Measurements from ENCODE around the gene GCKR.

Gene GCKR

DNA sequence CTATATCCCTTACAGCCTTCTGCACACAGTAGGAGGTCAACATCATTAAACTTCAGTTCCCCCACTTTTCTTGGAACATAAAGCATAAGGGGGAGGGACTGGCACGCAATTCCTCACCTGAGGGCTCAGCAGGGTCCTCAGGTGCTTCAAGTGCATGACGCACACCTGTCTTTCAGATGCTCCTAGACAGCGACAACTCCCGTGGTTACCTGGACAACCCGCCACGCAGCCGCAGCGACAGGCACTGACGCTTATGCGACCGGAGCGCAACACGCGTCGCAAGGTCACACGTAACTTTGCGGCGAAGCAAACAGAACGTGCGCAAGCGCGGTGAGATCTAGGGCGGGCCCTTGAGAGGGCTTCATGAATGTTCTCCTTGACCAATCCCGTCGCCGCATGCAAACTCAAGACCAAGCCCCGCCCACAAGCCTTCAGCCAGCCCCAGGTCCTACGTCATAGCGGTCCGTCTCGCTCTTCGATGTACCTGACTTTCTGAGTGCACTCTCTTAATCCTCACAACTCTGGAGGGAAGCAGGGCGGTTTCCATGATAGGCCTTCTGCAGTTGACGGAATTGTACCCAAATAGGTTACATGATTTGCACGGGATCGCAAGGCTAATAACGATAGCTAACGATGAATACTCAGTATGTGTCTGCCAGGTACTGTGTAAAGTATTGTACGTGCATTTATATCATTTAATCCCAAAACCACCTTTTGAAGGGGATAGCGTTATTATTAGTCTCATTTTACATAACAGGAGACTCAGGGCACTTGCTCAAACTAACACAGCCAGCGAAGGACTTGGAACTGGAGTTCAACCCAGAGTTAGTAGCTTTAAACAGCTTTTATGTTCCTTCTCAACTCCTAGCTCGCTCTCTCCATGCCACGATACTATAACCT, 6.9 kb upstream of the GCKR start, which contains the start of gene IFT172:
IFT172 (minus strand) TSS at position 246 of the 900 bp plus-strand sequence; CDS start at position 156, 90 bp downstream.
- Histone ChIP-seq H3K4me3 (peak within 1 kb of the TSS; percentile 71), H3K9ac (peak within 1 kb of the TSS; percentile 55), H3K27ac (no peak within 1 kb of the TSS), H3K9me3 (peaks cover 5% of the 10 kb centered on the region; the same call in 1 of the 2 replicates), H3K36me3 (peaks cover 9% of the 10 kb centered on the region), H4K20me1 (no peaks in the 10 kb centered on the region), H3K27me3 (peaks cover 11% of the 10 kb centered on the region), H3K4me2 (peak within 1 kb of the TSS; percentile 94), H3K4me1 (peaks cover 42% of the 10 kb centered on the region)
- TF ChIP-seq Cebpa-rat (IDR thresholded peaks at IDR 0.05) = no peak

GRCh38 chr2:27492557-27492956, 4.1 kb upstream of the GCKR start:
- no peak overlapping the region for H3K4me2 ChIP-seq
- no peak overlapping the region for H3K9ac ChIP-seq
- H3K36me3 ChIP-seq = no peaks in the 10 kb centered on the region
- no peak for TF ChIP-seq Cebpa-rat (IDR thresholded peaks at IDR 0.05)
- H3K9me3 ChIP-seq = peaks cover 9% of the 10 kb centered on the region; the same call in 1 of the 2 replicates
- no peak overlapping the region for H3K27ac ChIP-seq
- H3K4me1 ChIP-seq = peaks cover 23% of the 10 kb centered on the region
- no peak overlapping the region for H3K4me3 ChIP-seq
- peaks cover 34% of the 10 kb centered on the region for H3K27me3 ChIP-seq
- no peaks in the 10 kb centered on the region for H4K20me1 ChIP-seq

DNA sequence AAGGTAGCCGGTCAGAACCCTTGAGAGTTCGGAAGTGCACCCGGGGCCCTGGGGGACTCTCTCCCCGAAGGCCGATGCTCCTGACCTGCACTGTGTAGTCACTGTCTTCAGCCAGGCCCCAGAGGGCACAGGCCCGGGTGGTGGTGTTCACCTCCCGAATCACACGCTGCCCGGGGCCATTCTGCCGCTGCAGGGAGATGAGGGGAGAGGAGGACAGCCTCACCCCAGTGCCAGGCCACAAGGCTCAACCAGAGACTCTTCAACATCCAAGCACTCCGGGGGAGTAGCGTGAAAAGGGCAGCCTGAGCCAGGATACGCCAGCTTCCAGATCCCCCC, 2.7 kb upstream of the GCKR start:
- no peak for TF ChIP-seq Cebpa-rat (IDR thresholded peaks at IDR 0.05)
- Histone ChIP-seq H3K27ac (no peak overlapping the region), H3K4me2 (no peak overlapping the region), H3K9me3 (peaks cover 9% of the 10 kb centered on the region; the same call in 1 of the 2 replicates), H4K20me1 (no peaks in the 10 kb centered on the region), H3K4me3 (no peak overlapping the region), H3K36me3 (no peaks in the 10 kb centered on the region), H3K4me1 (peaks cover 9% of the 10 kb centered on the region), H3K27me3 (peaks cover 34% of the 10 kb centered on the region), H3K9ac (no peak overlapping the region)

DNA sequence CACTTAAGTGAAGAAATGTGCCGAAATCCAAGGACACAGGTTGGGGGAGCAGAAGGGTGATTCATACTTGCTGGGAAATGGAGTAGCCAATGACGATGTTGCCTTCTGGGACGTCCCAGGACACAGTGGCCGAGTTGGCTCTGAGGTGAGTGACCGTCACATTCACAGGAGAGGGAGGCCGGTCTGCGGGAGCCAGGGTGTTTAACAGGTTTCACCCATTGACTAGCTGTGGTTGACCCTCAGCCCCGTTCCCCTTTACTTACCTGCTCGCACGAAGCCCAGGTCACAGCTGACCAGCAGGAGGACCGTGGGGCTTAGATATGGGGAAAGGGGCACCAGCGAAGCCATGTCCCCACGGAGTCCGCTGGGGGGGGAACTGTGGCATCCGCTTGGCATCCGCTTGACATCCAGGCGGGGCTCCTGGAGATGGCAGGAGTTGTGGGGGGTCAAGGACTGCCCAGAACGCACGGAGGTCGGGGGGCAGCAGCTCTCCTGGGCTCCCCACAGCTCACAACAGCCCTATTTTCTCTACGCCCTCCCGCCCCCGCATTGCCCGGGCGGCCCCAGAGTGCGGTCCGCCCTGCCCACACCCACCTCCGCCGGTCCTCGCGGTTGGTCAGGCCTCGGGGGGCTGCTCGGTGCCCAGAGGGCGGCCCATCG, 2.2 kb upstream of the GCKR start:
- no peak overlapping the region for H3K4me3 ChIP-seq
- peaks cover 34% of the 10 kb centered on the region for H3K27me3 ChIP-seq
- H3K27ac ChIP-seq = no peak overlapping the region
- H4K20me1 ChIP-seq = no peaks in the 10 kb centered on the region
- TF ChIP-seq Cebpa-rat (IDR thresholded peaks at IDR 0.05) = no peak
- H3K9me3 ChIP-seq = peaks cover 9% of the 10 kb centered on the region; the same call in 1 of the 2 replicates
- H3K4me2 ChIP-seq = no peak overlapping the region
- H3K4me1 ChIP-seq = peaks cover 5% of the 10 kb centered on the region
- no peak overlapping the region for H3K9ac ChIP-seq
- no peaks in the 10 kb centered on the region for H3K36me3 ChIP-seq

DNA sequence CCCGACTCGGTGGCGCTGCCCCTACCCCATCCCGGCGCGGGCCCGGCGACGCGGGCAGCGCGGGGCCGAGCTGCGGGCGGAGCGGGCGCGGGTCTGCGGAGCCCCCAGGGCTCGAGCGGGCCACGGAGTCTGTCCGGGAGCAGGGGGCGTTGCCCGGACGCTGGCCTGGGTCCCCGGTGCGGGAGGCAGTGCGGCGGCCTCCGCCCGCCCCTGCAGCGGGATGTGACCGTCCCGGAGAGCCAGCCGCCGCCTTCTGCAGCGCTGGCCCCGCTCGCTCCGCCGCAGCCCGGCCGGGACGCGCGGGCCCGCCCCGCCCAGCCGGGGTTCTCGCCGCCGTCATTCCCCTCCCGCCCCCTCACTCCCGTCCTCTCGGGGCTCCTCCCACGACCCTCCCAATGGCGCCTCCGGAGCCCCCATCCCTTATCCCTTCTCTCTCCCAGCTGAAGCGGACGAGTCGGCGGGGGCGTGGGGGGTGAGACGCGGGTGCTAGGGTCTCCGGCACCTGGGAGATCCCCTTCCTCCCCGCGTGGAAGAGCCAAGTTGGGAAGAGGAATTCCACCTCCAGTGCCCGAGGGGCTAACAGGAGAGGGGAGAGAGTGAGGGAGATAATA, 1.6 kb upstream of the GCKR start, which contains the start of gene FNDC4:
FNDC4 (minus strand) TSS at position 257 of the 611 bp plus-strand sequence. CDS start 521 bp downstream, outside the sequence.
- Histone ChIP-seq H3K9me3 (peaks cover 9% of the 10 kb centered on the region; the same call in 1 of the 2 replicates), H3K4me3 (no peak within 1 kb of the TSS), H3K4me1 (peaks cover 3% of the 10 kb centered on the region), H3K27ac (no peak within 1 kb of the TSS), H3K36me3 (no peaks in the 10 kb centered on the region), H3K9ac (no peak within 1 kb of the TSS), H4K20me1 (no peaks in the 10 kb centered on the region), H3K4me2 (no peak within 1 kb of the TSS), H3K27me3 (peaks cover 34% of the 10 kb centered on the region)
- no peak for TF ChIP-seq Cebpa-rat (IDR thresholded peaks at IDR 0.05)

GRCh38 chr2:27495840-27496356, 741 bp upstream of the GCKR start:
- no peak overlapping the region for H3K9ac ChIP-seq
- no peak overlapping the region for H3K4me3 ChIP-seq
- no peak overlapping the region for H3K4me2 ChIP-seq
- no peak for TF ChIP-seq Cebpa-rat (IDR thresholded peaks at IDR 0.05)
- no peak overlapping the region for H3K27ac ChIP-seq
- H3K9me3 ChIP-seq = peaks cover 9% of the 10 kb centered on the region; the same call in 1 of the 2 replicates
- H4K20me1 ChIP-seq = no peaks in the 10 kb centered on the region
- H3K36me3 ChIP-seq = no peaks in the 10 kb centered on the region
- peaks cover 34% of the 10 kb centered on the region for H3K27me3 ChIP-seq
- no peaks in the 10 kb centered on the region for H3K4me1 ChIP-seq

GRCh38 chr2:27497288-27497627, 619 bp downstream of the GCKR start:
- TF ChIP-seq Cebpa-rat (IDR thresholded peaks at IDR 0.05) = no peak
- Histone ChIP-seq H3K9ac (no peak overlapping the region), H3K4me2 (no peak overlapping the region), H3K4me1 (no peaks in the 10 kb centered on the region), H3K27ac (no peak overlapping the region), H3K9me3 (peaks cover 9% of the 10 kb centered on the region; the same call in 1 of the 2 replicates), H4K20me1 (no peaks in the 10 kb centered on the region), H3K4me3 (no peak overlapping the region), H3K27me3 (peaks cover 34% of the 10 kb centered on the region), H3K36me3 (no peaks in the 10 kb centered on the region)

DNA sequence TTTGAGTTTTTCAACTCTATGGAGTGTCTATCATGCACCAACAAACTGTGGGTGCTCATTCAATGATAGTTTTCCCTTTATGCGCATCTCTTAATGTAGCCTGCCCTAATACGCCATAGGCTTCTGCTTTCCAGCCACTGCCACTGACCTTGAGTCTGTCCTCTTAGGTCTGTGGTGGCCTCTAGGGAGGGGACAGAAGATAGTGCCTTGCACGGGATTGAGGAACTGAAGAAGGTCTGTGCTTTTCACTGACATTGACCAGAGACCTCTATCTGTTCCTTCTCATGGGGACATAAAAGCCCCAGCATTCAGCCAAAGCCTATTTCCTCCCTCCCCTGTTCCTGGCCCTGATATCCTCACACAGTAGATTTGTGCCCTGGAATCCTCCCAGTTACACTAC, 2.3 kb downstream of the GCKR start:
- Histone ChIP-seq H3K9me3 (peaks cover 9% of the 10 kb centered on the region; the same call in 1 of the 2 replicates), H3K4me1 (no peaks in the 10 kb centered on the region), H4K20me1 (no peaks in the 10 kb centered on the region), H3K9ac (no peak overlapping the region), H3K27ac (no peak overlapping the region), H3K4me3 (no peak overlapping the region), H3K4me2 (no peak overlapping the region), H3K27me3 (peaks cover 31% of the 10 kb centered on the region), H3K36me3 (no peaks in the 10 kb centered on the region)
- no peak for TF ChIP-seq Cebpa-rat (IDR thresholded peaks at IDR 0.05)

GRCh38 chr2:27501042-27501441, 4.4 kb downstream of the GCKR start:
- Histone ChIP-seq H3K27ac (no peak overlapping the region), H3K36me3 (no peaks in the 10 kb centered on the region), H3K4me3 (no peak overlapping the region)

More at GRCh38 chr2:27501042-27501441, 4.4 kb downstream of the GCKR start:
- no peak for TF ChIP-seq Cebpa-rat (IDR thresholded peaks at IDR 0.05)
- H4K20me1 ChIP-seq = no peaks in the 10 kb centered on the region
- no peaks in the 10 kb centered on the region for H3K9me3 ChIP-seq
- no peaks in the 10 kb centered on the region for H3K4me1 ChIP-seq
- peaks cover 10% of the 10 kb centered on the region for H3K27me3 ChIP-seq
- no peak overlapping the region for H3K4me2 ChIP-seq
- no peak overlapping the region for H3K9ac ChIP-seq
